Kidney epithelial cell (primary cell): ENCODE measurements around the gene AUH. TPM values are rescaled to one million over a fixed set of nuclear protein-coding genes. Genes with fewer than 3 reads are reported as not detected.

ENCODE experiments used
- DNase-seq: peaks from one replicate; pipeline ENCODE4 v3.0.0-alpha.2; 2010; ENCODE audit warnings: low read depth
- H3K27me3 ChIP-seq: 2 replicates; pipeline ENCODE4 v1.6.0; 2011; ENCODE audit warnings: low read length; ENCODE audit not compliant: control insufficient read depth, insufficient read depth
- H3K36me3 ChIP-seq: 2 replicates; pipeline ENCODE4 v1.5.1; 2011; ENCODE audit warnings: low read length; ENCODE audit not compliant: control insufficient read depth, insufficient read depth
- H3K4me3 ChIP-seq: 2 replicates; pipeline ENCODE4 v1.5.1; 2011; ENCODE audit warnings: low read depth, mild to moderate bottlenecking, control low read depth, low read length
- total RNA-seq: library from RNA; depleted of rRNA; stranded (reverse); fragments of >200 nt; gene quantifications from 2 replicates; pipeline ENCODE4 v1.2.3, GENCODE V29; 2015
- TF ChIP-seq, protein P1 (sequence below): IDR thresholded peaks from 2 replicates; pipeline ENCODE4 v1.5.1; 2011; ENCODE audit warnings: mild to moderate bottlenecking, moderate library complexity, low read length, control low read depth, inconsistent platforms; ENCODE audit not compliant: insufficient read depth, poor library complexity, severe bottlenecking

The AUH gene
- total RNA-seq, 1 donor from 2014 or later, result 11.3 TPM

DNA sequence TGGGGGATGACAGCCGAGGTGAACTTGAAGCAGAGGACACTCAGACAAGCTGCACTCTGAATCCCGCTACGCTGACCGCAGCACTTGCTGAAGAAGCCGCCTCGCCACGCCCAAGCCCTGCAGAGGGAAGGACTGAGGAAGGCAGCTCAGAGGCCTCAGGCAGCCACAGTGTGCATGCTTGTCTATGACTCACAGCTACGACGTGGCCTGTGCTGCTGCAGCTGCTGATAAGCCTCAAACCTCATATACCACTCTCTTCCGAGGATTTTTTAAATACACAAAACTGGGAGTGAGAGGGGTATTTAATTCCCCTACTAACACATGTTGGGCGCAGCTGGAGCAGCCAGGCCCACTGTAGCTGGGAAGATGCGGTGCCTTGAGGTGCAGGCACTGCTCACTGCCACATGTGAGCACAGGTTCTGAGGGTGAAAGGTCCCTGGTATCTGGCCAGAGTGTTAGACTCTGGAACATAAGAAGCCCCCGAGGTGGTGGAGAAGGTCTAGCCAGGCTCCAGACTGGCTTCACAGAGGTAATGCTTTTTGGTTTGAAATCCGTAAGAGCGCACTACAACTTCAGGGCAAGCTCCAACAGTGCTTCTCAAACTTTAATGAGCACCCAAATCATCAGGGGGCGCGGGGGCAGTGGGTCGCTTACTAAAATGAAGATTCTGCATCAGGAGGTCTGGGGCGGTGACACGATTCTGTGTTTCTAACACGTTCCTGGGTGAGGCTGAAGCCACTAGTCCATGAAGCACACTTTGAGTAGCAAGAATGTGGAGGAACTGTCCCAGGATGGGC, 196.8 kb downstream of the AUH start:
- Histone ChIP-seq H3K4me3 (no peak overlapping the region), H3K27me3 (no peaks in the 10 kb centered on the region), H3K36me3 (no peaks in the 10 kb centered on the region)
- DNase-seq, result peak; percentile 87
- TF ChIP-seq, protein P1, sequence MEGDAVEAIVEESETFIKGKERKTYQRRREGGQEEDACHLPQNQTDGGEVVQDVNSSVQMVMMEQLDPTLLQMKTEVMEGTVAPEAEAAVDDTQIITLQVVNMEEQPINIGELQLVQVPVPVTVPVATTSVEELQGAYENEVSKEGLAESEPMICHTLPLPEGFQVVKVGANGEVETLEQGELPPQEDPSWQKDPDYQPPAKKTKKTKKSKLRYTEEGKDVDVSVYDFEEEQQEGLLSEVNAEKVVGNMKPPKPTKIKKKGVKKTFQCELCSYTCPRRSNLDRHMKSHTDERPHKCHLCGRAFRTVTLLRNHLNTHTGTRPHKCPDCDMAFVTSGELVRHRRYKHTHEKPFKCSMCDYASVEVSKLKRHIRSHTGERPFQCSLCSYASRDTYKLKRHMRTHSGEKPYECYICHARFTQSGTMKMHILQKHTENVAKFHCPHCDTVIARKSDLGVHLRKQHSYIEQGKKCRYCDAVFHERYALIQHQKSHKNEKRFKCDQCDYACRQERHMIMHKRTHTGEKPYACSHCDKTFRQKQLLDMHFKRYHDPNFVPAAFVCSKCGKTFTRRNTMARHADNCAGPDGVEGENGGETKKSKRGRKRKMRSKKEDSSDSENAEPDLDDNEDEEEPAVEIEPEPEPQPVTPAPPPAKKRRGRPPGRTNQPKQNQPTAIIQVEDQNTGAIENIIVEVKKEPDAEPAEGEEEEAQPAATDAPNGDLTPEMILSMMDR, result no peak

Other genes with a start within 250 kb of the AUH start
- gene NFIL3, start 61.9 kb upstream of the AUH start, total RNA-seq, result 29.1 and 31.1 TPM in 2 replicates